Subcutaneous adipose tissue (tissue), 4 donors: ENCODE measurements around the gene MTMR11. TPM values are rescaled to one million over a fixed set of nuclear protein-coding genes. Genes with fewer than 3 reads are reported as not detected.

ENCODE experiments used
- CTCF ChIP-seq: fragments of 450-650 bp; IDR thresholded peaks from one replicate; pipeline ENCODE4 v1.5.1; 2016; ENCODE audit warnings: low read depth, mild to moderate bottlenecking, control low read depth, antibody characterized with exemption, moderate library complexity
- total RNA-seq, 4 donors: library from RNA; depleted of rRNA; stranded (reverse); fragments of >200 nt; gene quantifications; one replicate each; pipeline ENCODE4 v1.1.0, GENCODE V29; 2016

Gene MTMR11
- total RNA-seq, 4 donors from 2014 or later: 2.1 to 13.6 (median 3.7) TPM

GRCh38 chr1:149927056-149927562 is 9.6 kb downstream of the MTMR11 start:
- no peak for TF ChIP-seq CTCF

- no peak for TF ChIP-seq CTCF
These were observed 10.4 kb downstream of the MTMR11 start for GRCh38 chr1:149926296-149926695.

GRCh38 chr1:149925751-149926150 is 10.9 kb downstream of the MTMR11 start:
- TF ChIP-seq CTCF: no peak

- no peak for TF ChIP-seq CTCF
These were observed 11.3 kb downstream of the MTMR11 start for GRCh38 chr1:149925345-149925744.

- no peak for TF ChIP-seq CTCF
These were observed 13.1 kb downstream of the MTMR11 start for GRCh38 chr1:149923626-149924025.

GRCh38 chr1:149917571-149918144 is 19.0 kb downstream of the MTMR11 start, which contains the start of gene SV2A:
Gene SV2A (minus strand): TSS chr1:149917844. CDS start chr1:149913840, 4,004 bp downstream.
- no peak for TF ChIP-seq CTCF

- no peak for TF ChIP-seq CTCF
These were observed 19.8 kb downstream of the MTMR11 start for GRCh38 chr1:149916898-149917252.
